GM12878 (cell line): Measurements from ENCODE around the gene TAX1BP1. TPM values are rescaled to one million over a fixed set of nuclear protein-coding genes. Genes with fewer than 3 reads are reported as not detected.

ENCODE experiments used
- ATAC-seq: fragments of 200-7000 bp; cut with Tn5 transposase; 3 replicates; pipeline ENCODE4 v1.9.1; 2020; ENCODE audit warnings: mild to moderate bottlenecking, moderate library complexity
- BruUV-seq: library from RNA; stranded (reverse); fragments of 400-500 nt; replicated peaks from 2 replicates; lab custom pipeline; 2021; lab: Mats Ljungman, UMichigan
- CTCF ChIA-PET: fragments of 300-600 bp; sonication (Branson Sonifier 250); formaldehyde crosslinking; extraction: SDS; loops from one replicate; lab custom pipeline; 2021; ENCODE audit warnings: inconsistent platforms; lab: Yijun Ruan, JAX
- POLR2A ChIA-PET: fragments of 350-600 bp; formaldehyde crosslinking; extraction: SDS; loops from one replicate; lab custom pipeline; 2021; ENCODE audit warnings: inconsistent platforms; lab: Charles Lee
- RAD21 ChIA-PET: fragments of 300-600 bp; sonication (Branson Sonifier 250); formaldehyde crosslinking; loops from one replicate; lab custom pipeline; 2023; ENCODE audit warnings: antibody characterized with exemption; ENCODE audit not compliant: unreplicated experiment; lab: Charles Lee
- SMC1A ChIA-PET: fragments of 300-600 bp; sonication (Branson Sonifier 250); formaldehyde crosslinking; loops from one replicate; lab custom pipeline; 2023; ENCODE audit not compliant: unreplicated experiment, uncharacterized antibody; lab: Charles Lee
- DNase-seq: peaks from one replicate; pipeline ENCODE4 v3.0.0-alpha.2; 2011; ENCODE audit warnings: low read depth, low spot score
- FAIRE-seq: peaks from 3 replicates; lab custom pipeline; 2011; peaks lifted over from hg19 to GRCh38; lab: Jason Lieb, UNC
- H2AFZ ChIP-seq: 2 replicates; pipeline ENCODE4 v1.6.0; 2011; ENCODE audit warnings: low read depth, low read length, control low read depth; ENCODE audit not compliant: control insufficient read depth
- H3K27ac ChIP-seq: 2 replicates; pipeline ENCODE4 v1.5.1; 2011; ENCODE audit warnings: control low read depth; ENCODE audit not compliant: control insufficient read depth, insufficient read depth
- H3K27me3 ChIP-seq, 2 experiments: replicated peaks in 1 of 2; 2 replicates each; pipeline versions ENCODE4 v1.6.0 to v1.6.1; 2011; ENCODE audit warnings: low read length in 1 of 2; ENCODE audit not compliant: control insufficient read depth in 2 of 2, insufficient read depth in 2 of 2
- H3K36me3 ChIP-seq, 2 experiments: 2 replicates each; pipeline ENCODE4 v1.5.1; 2011; ENCODE audit warnings: low read length in 1 of 2; ENCODE audit not compliant: control insufficient read depth in 2 of 2, insufficient read depth in 2 of 2
- H3K4me1 ChIP-seq: 2 replicates; pipeline ENCODE4 v1.6.1; 2011; ENCODE audit warnings: mild to moderate bottlenecking, low read length, moderate library complexity, mixed read lengths; ENCODE audit not compliant: control insufficient read depth, insufficient read depth
- H3K4me2 ChIP-seq: 2 replicates; pipeline ENCODE4 v1.6.0; 2011; ENCODE audit warnings: control low read depth; ENCODE audit not compliant: control insufficient read depth, insufficient read depth
- H3K4me3 ChIP-seq: fragments of 200-600 bp; sonication (generic); 2 replicates; pipeline ENCODE4 v1.5.1; 2016
- H3K79me2 ChIP-seq: 2 replicates; pipeline ENCODE4 v1.6.0; 2011; ENCODE audit warnings: low read length; ENCODE audit not compliant: control insufficient read depth, insufficient read depth
- H3K9ac ChIP-seq: 2 replicates; pipeline ENCODE4 v1.8.0; 2011; ENCODE audit warnings: low read length, control low read depth, mixed read lengths; ENCODE audit not compliant: control insufficient read depth, insufficient read depth
- H3K9me3 ChIP-seq: replicated peaks from 3 replicates; pipeline ENCODE4 v1.5.1; 2011; ENCODE audit warnings: mild to moderate bottlenecking, low read length; ENCODE audit not compliant: control insufficient read depth, insufficient read depth
- H4K20me1 ChIP-seq: 2 replicates; pipeline ENCODE4 v1.6.0; 2011; ENCODE audit not compliant: control insufficient read depth, insufficient read depth
- BMI1 ChIP-seq: fragments of 450-650 bp; IDR thresholded peaks from 2 replicates; pipeline ENCODE4 v1.6.1; 2016; ENCODE audit warnings: mild to moderate bottlenecking, moderate library complexity, borderline replicate concordance
- CBX3 ChIP-seq: fragments of 200-600 bp; sonication (generic); IDR thresholded peaks from 2 replicates; pipeline ENCODE4 v1.6.1; 2016; ENCODE audit warnings: low read depth, borderline replicate concordance
- CTCF ChIP-seq, 3 experiments: IDR thresholded peaks in 2 of 3; conservative IDR thresholded peaks in 1 of 3; 2 replicates each; pipeline ENCODE4 v1.5.1; 2011; ENCODE audit warnings: low read depth in 3 of 3, low read length in 3 of 3, mild to moderate bottlenecking in 3 of 3, control low read depth in 2 of 3, moderate library complexity in 2 of 3, inconsistent platforms in 1 of 3, mixed read lengths in 1 of 3; ENCODE audit not compliant: control insufficient read depth in 2 of 3, insufficient read depth in 1 of 3; ENCODE audit errors: extremely low read depth in 1 of 3
- EP300 ChIP-seq, 2 experiments: fragments of 150-350 bp in 1 of 2; IDR thresholded peaks; 2 replicates each; pipeline ENCODE4 v1.6.1; 2011 to 2012; ENCODE audit warnings: low read depth in 2 of 2, low read length in 2 of 2, borderline replicate concordance in 1 of 2, improper control_type of control experiment in 1 of 2, inconsistent platforms in 1 of 2; ENCODE audit not compliant: control insufficient read depth in 1 of 2
- ESRRA ChIP-seq: IDR thresholded peaks from 2 replicates; pipeline ENCODE4 v1.6.1; 2012; ENCODE audit warnings: mild to moderate bottlenecking, low read length, improper control_type of control experiment
- ETV6 ChIP-seq, 2 experiments: fragments of 450-650 bp in 1 of 2; IDR thresholded peaks in 1 of 2; conservative IDR thresholded peaks in 1 of 2; 2 replicates each; pipeline ENCODE4 v1.6.1; 2014; ENCODE audit warnings: antibody characterized with exemption in 1 of 2, borderline replicate concordance in 1 of 2, low read depth in 1 of 2, mild to moderate bottlenecking in 1 of 2, moderate library complexity in 1 of 2
- HDAC6 ChIP-seq: fragments of 200-600 bp; sonication (generic); IDR thresholded peaks from one replicate; pipeline ENCODE4 v1.8.0; 2017; ENCODE audit warnings: antibody characterized with exemption; ENCODE audit not compliant: unreplicated experiment
- HSF1 ChIP-seq: fragments of 150-350 bp; IDR thresholded peaks from 2 replicates; pipeline ENCODE4 v1.6.1; 2014; ENCODE audit warnings: mild to moderate bottlenecking, low read depth, low read length
- KDM1A ChIP-seq: fragments of 200-600 bp; sonication (generic); IDR thresholded peaks from 2 replicates; pipeline ENCODE4 v1.6.1; 2016; ENCODE audit warnings: borderline replicate concordance
- NR2F1 ChIP-seq: fragments of 450-650 bp; conservative IDR thresholded peaks from 2 replicates; pipeline ENCODE4 v1.6.1; 2017; ENCODE audit warnings: mild to moderate bottlenecking
- PKNOX1 ChIP-seq: fragments of 450-650 bp; IDR thresholded peaks from 2 replicates; pipeline ENCODE4 v1.6.1; 2016; ENCODE audit warnings: mild to moderate bottlenecking
- RBBP5 ChIP-seq: fragments of 200-600 bp; sonication (generic); conservative IDR thresholded peaks from 2 replicates; pipeline ENCODE4 v1.6.1; 2016
- SUPT20H ChIP-seq: IDR thresholded peaks from 2 replicates; pipeline ENCODE4 v1.6.1; 2011; ENCODE audit warnings: low read depth, mild to moderate bottlenecking, low read length, moderate library complexity, borderline replicate concordance; ENCODE audit not compliant: control insufficient read depth
- SUZ12 ChIP-seq: fragments of 200-600 bp; sonication (generic); IDR thresholded peaks from one replicate; pipeline ENCODE4 v1.6.1; 2018; ENCODE audit warnings: antibody characterized with exemption, mild to moderate bottlenecking; ENCODE audit not compliant: unreplicated experiment
- TCF7 ChIP-seq: IDR thresholded peaks from 2 replicates; pipeline ENCODE4 v1.6.1; 2014; ENCODE audit warnings: antibody characterized with exemption, borderline replicate concordance
- USF1 ChIP-seq: IDR thresholded peaks from 2 replicates; pipeline ENCODE4 v1.6.1; 2011; ENCODE audit warnings: borderline replicate concordance, low read depth, mild to moderate bottlenecking, moderate library complexity, mixed read lengths, low read length; ENCODE audit not compliant: insufficient read depth; ENCODE audit errors: extremely low read length
- ZNF207 ChIP-seq: fragments of 450-650 bp; IDR thresholded peaks from 2 replicates; pipeline ENCODE4 v1.6.1; 2014; ENCODE audit warnings: antibody characterized with exemption, mild to moderate bottlenecking, borderline replicate concordance
- WGBS: methylation state at CpG from one replicate; pipeline ENCODE4 v1.1.6; 2016; ENCODE audit warnings: low lambda C conversion rate; ENCODE audit not compliant: insufficient replicate concordance, insufficient coverage; ENCODE audit errors: missing lambda C conversion rate; 5-methylcytosine and 5-hydroxymethylcytosine counted together
- in situ Hi-C: fragments of 300-500 bp; cut with MboI; formaldehyde crosslinking; loops from 9 replicates; pipeline ENCODE4 v1.14.3; 2018; ENCODE audit warnings: mixed read lengths
- intact Hi-C: fragments of 100-400 bp; cut with micrococcal nuclease; formaldehyde crosslinking; loops from one replicate; pipeline ENCODE4 v1.14.2; 2022; ENCODE audit not compliant: unreplicated experiment
- polyA plus RNA-seq, 11 experiments: library from polyadenylated mRNA; depleted of rRNA in 4 of 11; unstranded in 6 of 11; stranded (reverse) in 5 of 11; fragments of >200 nt; fragmentation: Nextera tagmentation in 4 of 11; fragmentation: Illumina TruSeq in 1 of 11; extraction: Ambion mirVana in 4 of 11; extraction: Trizol in 1 of 11; gene quantifications; 1 replicate in 1 of 11; 2 replicates in 10 of 11; pipeline versions ENCODE4 v1.2.1 to v1.2.3, GENCODE V29; 2011 to 2016; ENCODE audit warnings: inconsistent platforms in 2 of 11, missing spikeins in 2 of 11, low read depth in 1 of 11
- total RNA-seq, 4 experiments: library from RNA; depleted of rRNA in 3 of 4; stranded (reverse); fragments of >200 nt in 3 of 4; fragmentation: Illumina TruSeq in 1 of 4; extraction: Trizol in 1 of 4; gene quantifications; 2 replicates each; pipeline versions ENCODE4 v1.2.1 to v1.2.3, GENCODE V29; 2013 to 2021

TAX1BP1 gene
- total and polyA plus RNA-seq, 10 of the 15 experiments (the other 5 are each of a cell fraction or from before 2014, with no cell fraction given), result 30.8 to 105 (median 52.0) TPM

GRCh38 chr7:27866828-27867672 is 127.1 kb downstream of the TAX1BP1 start:
- ATAC-seq (no peak), FAIRE-seq (no peak), DNase-seq (no peak)
- no peaks in the 10 kb centered on the region; a peak in 2 of 4 replicates for H3K27me3 ChIP-seq
- no peaks in the 10 kb centered on the region for H3K36me3 ChIP-seq
- ChIA-PET RAD21 (no interaction called here), SMC1A (interaction anchor here (0.6 kb wide), 1 partner anchor 29 kb away, joined by 3 read pairs; no protein-coding TSS in a partner anchor), POLR2A (no interaction called here), CTCF (interaction anchor here (1.0 kb wide), 1 partner anchor 19 kb away, joined by 3 read pairs; no protein-coding TSS in a partner anchor)
- H3K9ac ChIP-seq, result no peak overlapping the region
- no peak overlapping the region for H3K27ac ChIP-seq
- no peaks in the 10 kb centered on the region for H3K9me3 ChIP-seq
- H3K4me2 ChIP-seq, result no peak overlapping the region
- WGBS, result 60% methylated on average over 17 of the region's 17 CpGs
- no peak overlapping the region for H2AFZ ChIP-seq
- in situ Hi-C loops (no loop called here), intact Hi-C loops (no loop called here)
- no TSS peak for BruUV-seq
- H3K4me3 ChIP-seq, result no peak overlapping the region
- no peak for TF ChIP-seq PKNOX1
- no peak for TF ChIP-seq HSF1
- no peak for TF ChIP-seq HDAC6
- TF ChIP-seq ESRRA, result no peak
- TF ChIP-seq CTCF (IDR thresholded peaks at IDR 0.05 in 2 of 3, conservative IDR thresholded peaks at IDR 0.05 in 1 of 3; ENCODE audit: control insufficient read depth in 2 of 3, extremely low read depth in 1 of 3, insufficient read depth in 1 of 3, low read depth in 3 of 3, low read length in 3 of 3), result no peak
- TF ChIP-seq USF1, result no peak
- TF ChIP-seq ZNF207, result no peak
- no peak for TF ChIP-seq BMI1
- no peak for TF ChIP-seq TCF7
- no peak for TF ChIP-seq SUPT20H
- TF ChIP-seq CBX3, result no peak
- TF ChIP-seq RBBP5, result no peak
- TF ChIP-seq KDM1A, result no peak
- TF ChIP-seq NR2F1, result no peak
- no peak for TF ChIP-seq SUZ12
- no peak for TF ChIP-seq ETV6 (conservative IDR thresholded peaks at IDR 0.05 in 1 of 2, IDR thresholded peaks at IDR 0.05 in 1 of 2; ENCODE audit: borderline replicate concordance in 1 of 2, low read depth in 1 of 2)
- TF ChIP-seq EP300 (IDR thresholded peaks at IDR 0.05; ENCODE audit: borderline replicate concordance in 1 of 2, control insufficient read depth in 1 of 2, low read depth in 2 of 2, low read length in 2 of 2), result no peak
- no peaks in the 10 kb centered on the region for H3K4me1 ChIP-seq
- H4K20me1 ChIP-seq, result no peaks in the 10 kb centered on the region
- H3K79me2 ChIP-seq, result no peaks in the 10 kb centered on the region
